ENCODE results near the gene PTPRG.

The PTPRG gene

GRCh38 chr3:62242831-62243509 lies 681.6 kb downstream of the PTPRG start:
- TF ChIP-seq CTCF (IDR thresholded peaks at IDR 0.05; ENCODE audit: low read depth, low read length), result no peak

GRCh38 chr3:62246094-62246493 lies 684.7 kb downstream of the PTPRG start:
- no peak for TF ChIP-seq CTCF (IDR thresholded peaks at IDR 0.05; ENCODE audit: low read depth, low read length)

More at GRCh38 chr3:62242831-62243509, 681.6 kb downstream of the PTPRG start:
- no peak for DNase-seq (ENCODE audit: extremely low read depth, low read depth)

GRCh38 chr3:62246985-62247384 lies 685.6 kb downstream of the PTPRG start:
- no peak for DNase-seq (ENCODE audit: extremely low read depth, low read depth)
- TF ChIP-seq CTCF (IDR thresholded peaks at IDR 0.05; ENCODE audit: low read depth, low read length), result no peak

More at GRCh38 chr3:62246094-62246493, 684.7 kb downstream of the PTPRG start:
- no peak for DNase-seq (ENCODE audit: extremely low read depth, low read depth)

GRCh38 chr3:62248734-62249483 lies 687.5 kb downstream of the PTPRG start:
- TF ChIP-seq CTCF (IDR thresholded peaks at IDR 0.05; ENCODE audit: low read depth, low read length), result no peak
- no peak for DNase-seq (ENCODE audit: extremely low read depth, low read depth)

GRCh38 chr3:62249484-62249776 lies 688.1 kb downstream of the PTPRG start:
- no peak for TF ChIP-seq CTCF (IDR thresholded peaks at IDR 0.05; ENCODE audit: low read depth, low read length)
- DNase-seq (ENCODE audit: extremely low read depth, low read depth), result no peak

- DNase-seq (ENCODE audit: extremely low read depth, low read depth), result no peak
- TF ChIP-seq CTCF (IDR thresholded peaks at IDR 0.05; ENCODE audit: low read depth, low read length), result no peak
Observed at GRCh38 chr3:62249855-62250543, 688.6 kb downstream of the PTPRG start.
